Measurements from ENCODE around the gene VAMP1.

DNA sequence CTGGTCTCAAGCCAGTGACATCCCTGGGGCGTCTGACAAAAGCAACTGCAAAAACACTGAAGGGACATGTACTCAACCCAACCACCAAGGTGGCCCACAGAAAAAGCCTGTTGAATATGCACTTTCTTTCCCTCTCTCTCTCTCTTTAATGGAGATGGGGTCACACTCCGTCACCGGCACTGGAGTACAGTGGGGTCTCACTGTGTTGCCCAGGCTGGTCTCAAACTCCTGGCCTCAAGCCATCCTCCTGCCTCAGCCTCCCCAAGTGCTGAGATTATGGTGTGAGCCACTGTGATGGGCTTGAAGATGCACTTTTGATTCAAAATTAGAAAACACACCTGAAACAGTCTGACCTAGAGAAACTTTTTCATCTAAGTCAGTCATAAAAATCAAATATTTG, 32.9 kb downstream of the VAMP1 start:
- TF ChIP-seq, protein P1, sequence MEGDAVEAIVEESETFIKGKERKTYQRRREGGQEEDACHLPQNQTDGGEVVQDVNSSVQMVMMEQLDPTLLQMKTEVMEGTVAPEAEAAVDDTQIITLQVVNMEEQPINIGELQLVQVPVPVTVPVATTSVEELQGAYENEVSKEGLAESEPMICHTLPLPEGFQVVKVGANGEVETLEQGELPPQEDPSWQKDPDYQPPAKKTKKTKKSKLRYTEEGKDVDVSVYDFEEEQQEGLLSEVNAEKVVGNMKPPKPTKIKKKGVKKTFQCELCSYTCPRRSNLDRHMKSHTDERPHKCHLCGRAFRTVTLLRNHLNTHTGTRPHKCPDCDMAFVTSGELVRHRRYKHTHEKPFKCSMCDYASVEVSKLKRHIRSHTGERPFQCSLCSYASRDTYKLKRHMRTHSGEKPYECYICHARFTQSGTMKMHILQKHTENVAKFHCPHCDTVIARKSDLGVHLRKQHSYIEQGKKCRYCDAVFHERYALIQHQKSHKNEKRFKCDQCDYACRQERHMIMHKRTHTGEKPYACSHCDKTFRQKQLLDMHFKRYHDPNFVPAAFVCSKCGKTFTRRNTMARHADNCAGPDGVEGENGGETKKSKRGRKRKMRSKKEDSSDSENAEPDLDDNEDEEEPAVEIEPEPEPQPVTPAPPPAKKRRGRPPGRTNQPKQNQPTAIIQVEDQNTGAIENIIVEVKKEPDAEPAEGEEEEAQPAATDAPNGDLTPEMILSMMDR (tag by site-specific recombination; IDR thresholded peaks at IDR 0.05), result no peak
- TF ChIP-seq, protein P2, sequence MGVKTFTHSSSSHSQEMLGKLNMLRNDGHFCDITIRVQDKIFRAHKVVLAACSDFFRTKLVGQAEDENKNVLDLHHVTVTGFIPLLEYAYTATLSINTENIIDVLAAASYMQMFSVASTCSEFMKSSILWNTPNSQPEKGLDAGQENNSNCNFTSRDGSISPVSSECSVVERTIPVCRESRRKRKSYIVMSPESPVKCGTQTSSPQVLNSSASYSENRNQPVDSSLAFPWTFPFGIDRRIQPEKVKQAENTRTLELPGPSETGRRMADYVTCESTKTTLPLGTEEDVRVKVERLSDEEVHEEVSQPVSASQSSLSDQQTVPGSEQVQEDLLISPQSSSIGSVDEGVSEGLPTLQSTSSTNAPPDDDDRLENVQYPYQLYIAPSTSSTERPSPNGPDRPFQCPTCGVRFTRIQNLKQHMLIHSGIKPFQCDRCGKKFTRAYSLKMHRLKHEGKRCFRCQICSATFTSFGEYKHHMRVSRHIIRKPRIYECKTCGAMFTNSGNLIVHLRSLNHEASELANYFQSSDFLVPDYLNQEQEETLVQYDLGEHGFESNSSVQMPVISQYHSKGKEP (tag by site-specific recombination; IDR thresholded peaks at IDR 0.05), result no peak
- TF ChIP-seq ZNF324 (tag by site-specific recombination; IDR thresholded peaks at IDR 0.05) (no peak), ZFP37 (tag by site-specific recombination; IDR thresholded peaks at IDR 0.05) (no peak), ZNF223 (tag by site-specific recombination; IDR thresholded peaks at IDR 0.05) (no peak), ZNF776 (tag by site-specific recombination; IDR thresholded peaks at IDR 0.05; ENCODE audit: borderline replicate concordance) (no peak), ZNF302 (tag by site-specific recombination; IDR thresholded peaks at IDR 0.05; ENCODE audit: low read depth) (no peak), HOXD13 (CRISPR knock-in tag; IDR thresholded peaks at IDR 0.05; ENCODE audit: borderline replicate concordance) (no peak), SP2 (tag by site-specific recombination; IDR thresholded peaks at IDR 0.05) (no peak), TCF7L2 (IDR thresholded peaks at IDR 0.05; ENCODE audit: borderline replicate concordance, low read depth, low read length) (no peak), YY1 (tag by site-specific recombination; IDR thresholded peaks at IDR 0.05) (no peak), ZNF23 (tag by site-specific recombination; IDR thresholded peaks at IDR 0.05; ENCODE audit: borderline replicate concordance) (no peak)
- TF ChIP-seq, protein P3, sequence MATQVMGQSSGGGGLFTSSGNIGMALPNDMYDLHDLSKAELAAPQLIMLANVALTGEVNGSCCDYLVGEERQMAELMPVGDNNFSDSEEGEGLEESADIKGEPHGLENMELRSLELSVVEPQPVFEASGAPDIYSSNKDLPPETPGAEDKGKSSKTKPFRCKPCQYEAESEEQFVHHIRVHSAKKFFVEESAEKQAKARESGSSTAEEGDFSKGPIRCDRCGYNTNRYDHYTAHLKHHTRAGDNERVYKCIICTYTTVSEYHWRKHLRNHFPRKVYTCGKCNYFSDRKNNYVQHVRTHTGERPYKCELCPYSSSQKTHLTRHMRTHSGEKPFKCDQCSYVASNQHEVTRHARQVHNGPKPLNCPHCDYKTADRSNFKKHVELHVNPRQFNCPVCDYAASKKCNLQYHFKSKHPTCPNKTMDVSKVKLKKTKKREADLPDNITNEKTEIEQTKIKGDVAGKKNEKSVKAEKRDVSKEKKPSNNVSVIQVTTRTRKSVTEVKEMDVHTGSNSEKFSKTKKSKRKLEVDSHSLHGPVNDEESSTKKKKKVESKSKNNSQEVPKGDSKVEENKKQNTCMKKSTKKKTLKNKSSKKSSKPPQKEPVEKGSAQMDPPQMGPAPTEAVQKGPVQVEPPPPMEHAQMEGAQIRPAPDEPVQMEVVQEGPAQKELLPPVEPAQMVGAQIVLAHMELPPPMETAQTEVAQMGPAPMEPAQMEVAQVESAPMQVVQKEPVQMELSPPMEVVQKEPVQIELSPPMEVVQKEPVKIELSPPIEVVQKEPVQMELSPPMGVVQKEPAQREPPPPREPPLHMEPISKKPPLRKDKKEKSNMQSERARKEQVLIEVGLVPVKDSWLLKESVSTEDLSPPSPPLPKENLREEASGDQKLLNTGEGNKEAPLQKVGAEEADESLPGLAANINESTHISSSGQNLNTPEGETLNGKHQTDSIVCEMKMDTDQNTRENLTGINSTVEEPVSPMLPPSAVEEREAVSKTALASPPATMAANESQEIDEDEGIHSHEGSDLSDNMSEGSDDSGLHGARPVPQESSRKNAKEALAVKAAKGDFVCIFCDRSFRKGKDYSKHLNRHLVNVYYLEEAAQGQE (tag by site-specific recombination; IDR thresholded peaks at IDR 0.05), result no peak
